ENCODE measurements around the gene DCTN3.

DCTN3 gene

GRCh38 chr9:34615132-34615531 lies 5.2 kb downstream of the DCTN3 start:
- no peak for DNase-seq

GRCh38 chr9:34612788-34613390 lies 7.4 kb downstream of the DCTN3 start:
- peak; percentile 82 for DNase-seq

- peak; percentile 88 for DNase-seq
Measured at GRCh38 chr9:34611811-34612787, 8.2 kb downstream of the DCTN3 start, which contains the start of gene RPP25L. RPP25L (minus strand) TSS chr9:34612097; CDS start chr9:34611296, 801 bp downstream.

- DNase-seq = no peak
Measured at GRCh38 chr9:34611251-34611810, 9.0 kb downstream of the DCTN3 start.

DNA sequence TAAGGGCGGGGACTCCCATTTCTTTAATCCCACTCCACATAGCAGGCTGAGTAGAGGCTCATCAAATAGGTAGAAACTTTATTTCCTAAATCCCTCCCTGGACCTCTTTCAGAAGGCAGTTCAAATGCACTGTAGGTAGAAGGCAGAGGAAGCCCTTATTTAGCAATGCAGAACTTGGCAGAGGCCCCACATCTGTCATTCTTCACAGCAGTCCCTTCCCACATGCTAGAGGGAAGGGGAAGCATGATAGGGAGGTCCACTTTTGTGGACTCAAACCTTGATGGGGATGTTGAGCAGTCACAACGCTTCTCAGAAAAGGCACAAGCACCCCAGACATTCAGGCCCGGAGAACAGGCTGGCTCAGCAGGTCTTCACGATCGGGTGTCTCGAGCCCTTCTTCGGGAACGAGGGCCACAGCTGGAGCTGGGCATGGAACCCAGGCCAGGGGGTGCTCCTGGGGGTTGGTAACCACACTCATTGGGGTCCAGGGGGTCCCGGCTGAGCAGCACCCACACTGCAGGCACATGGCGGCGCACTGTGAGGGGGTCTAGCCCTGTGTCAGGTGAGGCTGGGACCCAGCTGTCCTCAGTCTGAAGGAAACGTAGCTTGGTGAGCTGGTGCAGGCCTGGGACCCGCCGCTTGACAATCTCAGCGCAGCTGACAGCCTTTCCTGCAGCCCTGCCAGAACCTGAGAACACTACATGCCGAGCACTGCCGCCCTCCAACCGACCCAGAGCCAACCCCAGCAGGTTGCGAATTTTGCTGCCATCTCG lies 9.7 kb downstream of the DCTN3 start:
- DNase-seq = no peak

DNA sequence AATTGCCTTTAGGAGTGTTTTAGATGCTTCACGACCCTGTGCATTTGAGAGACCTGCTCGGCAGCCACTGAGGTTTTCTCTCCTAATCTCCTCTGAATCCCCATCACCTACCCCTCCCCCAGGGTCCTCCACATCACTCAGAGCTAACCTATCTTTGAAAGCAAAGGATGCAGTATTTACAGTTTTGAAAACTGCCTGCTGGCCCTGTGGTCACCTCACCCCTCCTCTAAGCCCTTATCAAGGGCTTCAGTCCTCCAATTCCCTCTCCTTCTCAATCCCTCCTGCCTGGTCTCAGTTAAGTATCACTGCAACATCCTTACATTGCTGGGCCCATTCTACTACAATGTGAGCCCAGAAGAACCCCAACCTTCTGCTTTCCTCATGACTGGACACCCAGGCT lies 13.0 kb downstream of the DCTN3 start:
- no peak for DNase-seq

DNA sequence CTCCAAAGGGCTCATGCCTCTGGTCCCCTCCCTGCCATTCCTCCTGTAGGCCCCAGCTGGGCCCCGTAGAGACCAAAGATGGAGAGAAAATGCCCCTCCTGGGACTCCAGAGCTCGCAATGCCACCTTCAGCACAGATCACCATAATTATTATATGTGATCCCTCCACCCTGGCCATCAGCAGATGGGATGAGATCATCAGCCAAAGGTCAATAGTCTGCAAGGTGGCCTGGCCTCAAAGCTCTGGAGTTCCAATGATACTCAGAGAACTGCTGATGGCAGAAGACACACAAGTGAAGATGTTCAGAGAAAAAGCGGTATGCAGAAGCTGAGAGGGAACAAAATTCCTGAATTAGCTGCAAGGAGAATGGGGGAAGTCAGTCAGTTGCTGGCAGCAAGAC lies 13.4 kb downstream of the DCTN3 start:
- no peak for DNase-seq

DNA sequence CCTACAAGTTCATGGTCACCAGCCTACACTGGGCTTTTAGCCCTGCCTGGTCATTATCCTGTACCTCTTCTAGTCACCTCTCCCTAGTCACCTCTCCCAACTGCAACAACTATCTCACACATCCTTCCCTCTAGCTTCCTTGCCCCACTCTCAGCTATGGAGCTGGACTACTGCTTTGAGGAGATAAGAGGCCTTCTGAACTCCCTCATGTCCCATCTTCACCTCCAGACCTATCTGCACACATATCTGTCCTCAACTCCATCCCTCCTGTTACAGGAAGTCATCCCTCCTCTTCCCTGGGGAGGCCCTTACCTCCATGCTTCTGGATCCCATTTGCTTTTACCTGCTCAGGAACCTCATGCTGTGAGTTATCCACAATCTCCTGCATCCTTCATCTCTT lies 14.1 kb downstream of the DCTN3 start:
- DNase-seq = no peak

GRCh38 chr9:34603610-34604231 lies 16.6 kb downstream of the DCTN3 start:
- peak; percentile 72 for DNase-seq

DNA sequence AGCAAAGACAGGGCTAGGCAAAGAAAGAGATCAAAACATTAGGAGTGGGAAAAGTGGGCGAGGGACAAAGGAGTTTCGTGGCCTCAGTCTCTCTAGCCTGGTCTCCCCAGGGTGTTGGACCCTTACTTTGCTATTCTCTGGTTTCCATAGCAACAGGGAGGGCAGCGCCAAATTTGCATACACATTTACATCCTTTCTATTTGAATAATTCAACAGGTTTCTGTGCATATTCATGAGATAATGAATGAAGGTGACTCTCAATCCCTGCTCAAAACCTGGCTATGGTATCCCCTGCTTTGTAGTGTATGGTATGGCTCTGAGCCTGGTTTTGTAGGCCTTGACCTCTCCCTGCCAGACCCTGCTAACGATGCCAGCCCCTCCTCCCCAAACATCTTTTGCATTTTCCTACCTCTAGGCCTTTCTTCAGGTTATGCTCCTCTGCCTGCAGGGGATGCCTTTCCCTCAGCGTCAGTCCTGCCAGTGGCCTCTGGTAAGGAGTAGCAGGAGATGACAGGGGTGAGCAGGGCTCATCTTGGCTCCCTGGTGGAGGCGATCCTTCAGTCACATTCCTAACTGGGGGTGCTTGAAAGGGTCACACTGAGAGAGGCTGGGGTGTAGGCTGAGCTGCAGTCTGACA lies 18.2 kb downstream of the DCTN3 start:
- no peak for DNase-seq

- DNase-seq = no peak
Measured at GRCh38 chr9:34600908-34601307, 19.4 kb downstream of the DCTN3 start.

DNA sequence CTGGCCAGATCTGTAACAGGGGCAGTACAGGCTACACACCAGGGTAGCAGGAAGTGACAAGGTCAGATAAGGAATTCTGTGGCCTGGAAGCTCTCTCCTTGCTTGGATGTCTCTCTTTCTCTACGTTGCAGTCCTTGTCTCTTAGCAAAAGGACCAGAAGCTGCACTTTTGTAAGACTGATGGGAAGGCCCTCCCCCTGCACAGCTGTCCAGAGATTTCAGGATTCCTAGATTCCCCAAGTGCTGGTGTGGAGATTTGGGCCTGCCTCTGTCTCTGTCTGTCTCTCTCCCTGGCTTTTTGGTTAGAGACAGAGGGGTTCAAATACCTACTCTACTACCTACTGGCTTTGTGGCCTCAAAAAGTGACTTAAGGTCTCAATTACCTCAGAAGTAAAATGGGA lies 20.7 kb downstream of the DCTN3 start:
- no peak for DNase-seq

DNA sequence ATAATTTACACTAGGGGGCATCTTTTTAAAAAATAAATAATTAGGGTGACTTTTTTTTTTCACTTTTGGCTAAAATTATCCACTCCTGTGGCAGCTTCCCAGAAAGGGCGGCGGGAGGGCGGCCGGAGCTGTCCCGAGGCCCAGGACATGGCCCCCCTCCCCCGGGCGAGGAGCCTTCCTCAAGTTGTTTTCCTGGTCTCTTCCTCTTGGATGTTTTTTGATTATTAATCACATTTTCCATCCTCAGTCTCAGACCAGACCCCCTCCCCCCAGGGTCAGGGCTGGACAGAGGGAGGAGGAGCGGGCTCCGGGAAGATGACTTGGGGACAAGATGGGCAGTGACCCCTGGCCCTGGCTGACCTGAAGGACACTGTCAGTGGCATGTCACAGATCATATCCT lies 26.1 kb downstream of the DCTN3 start:
- DNase-seq = no peak

DNA sequence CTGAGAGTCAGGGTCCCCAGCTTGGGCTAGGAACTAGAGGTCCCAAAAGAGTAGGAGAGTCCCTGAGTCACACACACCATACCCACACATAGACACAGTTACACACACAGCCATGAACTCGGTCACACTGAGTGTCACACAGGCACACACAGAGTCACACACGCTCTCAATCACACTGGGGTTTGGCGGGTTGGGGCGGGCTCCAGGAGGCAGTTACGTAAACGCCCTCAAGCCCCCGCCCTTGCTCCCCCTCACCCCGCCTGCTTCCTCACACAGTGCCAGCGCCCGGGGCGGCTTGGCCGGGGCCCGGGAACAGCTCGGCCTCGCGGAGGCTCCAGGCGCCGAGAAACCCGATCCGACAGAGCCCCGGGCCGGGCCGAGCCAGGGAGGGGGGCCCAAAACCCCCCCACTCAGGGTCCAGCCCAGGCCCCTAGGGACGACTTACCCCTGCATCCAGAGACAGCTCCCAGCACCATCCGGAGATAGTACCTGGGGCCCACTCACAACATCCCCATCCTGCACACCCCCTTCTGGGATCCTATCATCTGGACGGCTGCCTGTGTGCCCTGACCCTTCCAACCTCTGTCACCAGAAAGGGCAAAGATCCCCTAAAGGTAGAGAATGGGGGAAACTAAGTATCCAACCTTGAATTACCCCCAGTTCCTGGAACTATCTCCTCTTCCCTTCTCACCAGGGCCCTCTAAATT lies 27.2 kb downstream of the DCTN3 start:
- DNase-seq = no peak

- DNase-seq = no peak
Measured at GRCh38 chr9:34591917-34592866, 28.1 kb downstream of the DCTN3 start.

- peak; percentile 81 for DNase-seq
Measured at GRCh38 chr9:34591248-34591916, 28.9 kb downstream of the DCTN3 start.

GRCh38 chr9:34590381-34591247 lies 29.7 kb downstream of the DCTN3 start:
- peak; percentile 20 for DNase-seq

DNA sequence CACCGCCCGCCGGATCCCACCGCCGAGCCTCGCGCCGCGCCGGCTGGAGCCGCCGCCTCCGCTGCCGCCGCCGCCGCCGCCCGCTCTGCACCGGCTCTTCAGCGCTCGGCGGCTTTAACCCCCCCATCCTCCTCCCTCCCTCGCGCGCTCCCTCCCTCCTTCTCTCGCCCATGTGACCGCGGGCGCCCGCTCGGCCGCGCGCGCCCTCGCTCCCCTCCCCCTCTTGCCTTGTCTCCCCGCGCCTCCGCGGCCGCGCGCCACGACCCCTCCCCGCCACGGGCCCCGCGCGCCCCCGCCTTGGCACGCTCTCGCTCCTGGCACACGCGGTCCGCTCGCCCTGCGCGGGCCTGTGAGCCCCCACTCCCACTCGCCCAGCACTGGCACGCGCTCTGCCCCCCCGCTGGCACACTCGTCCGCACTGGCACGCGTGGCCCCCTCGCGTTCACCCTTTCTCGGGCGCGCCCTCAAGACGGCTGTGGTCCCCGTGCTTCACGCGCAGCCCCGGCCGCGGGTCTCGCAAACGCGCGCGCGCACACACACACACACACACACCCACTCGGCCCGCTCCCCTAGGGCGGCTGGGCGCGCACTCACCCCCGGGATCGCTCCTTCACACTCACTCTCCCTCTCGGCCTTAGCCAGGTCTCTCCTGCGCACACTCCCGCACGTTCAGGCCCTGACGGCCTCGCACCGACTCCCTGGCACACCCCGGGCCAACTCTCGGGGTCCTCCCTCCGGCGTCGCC lies 30.5 kb downstream of the DCTN3 start, which contains the start of gene CNTFR:
CNTFR (minus strand) TSS at position 89 of the 745 bp plus-strand sequence. CDS start 20,743 bp downstream, outside the sequence.
- peak; percentile 42 for DNase-seq
